SK-N-SH treated with all-trans-retinoic acid at 6 μM for 48 hours (cell line): Measurements from ENCODE around the gene HS6ST2.

ENCODE experiments used
- ARNTL ChIP-seq: fragments of 450-650 bp; formaldehyde crosslinking; IDR thresholded peaks from 2 replicates; pipeline ENCODE4 v1.5.0; 2020; ENCODE audit warnings: low read depth, mild to moderate bottlenecking, moderate library complexity, borderline replicate concordance
- CREB5 ChIP-seq: fragments of 250-450 bp; sonication (Bioruptor Pico); IDR thresholded peaks from 2 replicates; pipeline ENCODE4 v1.5.1; 2020; ENCODE audit warnings: low read depth, mild to moderate bottlenecking, moderate library complexity
- CSDC2 ChIP-seq: fragments of 250-450 bp; sonication (Bioruptor Pico); IDR thresholded peaks from 2 replicates; pipeline ENCODE4 v1.5.0; 2020; ENCODE audit warnings: mild to moderate bottlenecking, moderate library complexity
- PATZ1 ChIP-seq: fragments of 250-450 bp; sonication (Bioruptor Pico); IDR thresholded peaks from 2 replicates; pipeline ENCODE4 v1.8.0; 2020; ENCODE audit warnings: mild to moderate bottlenecking, moderate library complexity, borderline replicate concordance
- PPARA ChIP-seq: fragments of 250-450 bp; sonication (Bioruptor Pico); IDR thresholded peaks from 2 replicates; pipeline ENCODE4 v1.5.0; 2020; ENCODE audit warnings: mild to moderate bottlenecking, borderline replicate concordance
- SNAI2 ChIP-seq: fragments of 250-450 bp; sonication (Bioruptor Pico); IDR thresholded peaks from 2 replicates; pipeline ENCODE4 v1.5.0; 2020; ENCODE audit warnings: mild to moderate bottlenecking, moderate library complexity
- TSHZ2 ChIP-seq: fragments of 250-450 bp; sonication (Bioruptor Pico); IDR thresholded peaks from 2 replicates; pipeline ENCODE4 v1.5.0; 2020; ENCODE audit warnings: mild to moderate bottlenecking, moderate library complexity
- ZFP3 ChIP-seq: fragments of 250-450 bp; sonication (Bioruptor Pico); IDR thresholded peaks from 2 replicates; pipeline ENCODE4 v1.5.0; 2020; ENCODE audit warnings: mild to moderate bottlenecking, moderate library complexity
- ZNF70 ChIP-seq: fragments of 450-650 bp; formaldehyde crosslinking; IDR thresholded peaks from 2 replicates; pipeline ENCODE4 v1.5.0; 2020; ENCODE audit warnings: mild to moderate bottlenecking, moderate library complexity
- ZNF8 ChIP-seq: fragments of 450-650 bp; formaldehyde crosslinking; IDR thresholded peaks from 2 replicates; pipeline ENCODE4 v1.5.0; 2020; ENCODE audit warnings: mild to moderate bottlenecking, moderate library complexity

GRCh38 chrX:132732236-132732635, 226.2 kb downstream of the HS6ST2 start:
- TF ChIP-seq ZNF8 (CRISPR knock-in tag) (no peak), SNAI2 (CRISPR knock-in tag) (no peak), CSDC2 (CRISPR knock-in tag) (no peak), ZFP3 (no peak), PATZ1 (CRISPR knock-in tag) (no peak), TSHZ2 (no peak), ZNF70 (CRISPR knock-in tag) (no peak), ARNTL (CRISPR knock-in tag) (no peak), PPARA (CRISPR knock-in tag) (no peak), CREB5 (CRISPR knock-in tag) (no peak)
